AG09309 (cell line): ENCODE measurements around the gene IL1A.
"Not testable (repeated sequence)": the region's sequence is repeated elsewhere in the genome, so short reads cannot be mapped to it uniquely, and the experiment has no call there.

Experiments
- DNase-seq: peaks from one replicate; pipeline ENCODE4 v3.0.0-alpha.2; 2010; ENCODE audit warnings: low read depth
- H3K4me3 ChIP-seq: 2 replicates; pipeline ENCODE4 v1.5.1; 2011; ENCODE audit warnings: mild to moderate bottlenecking, low read depth, low read length, moderate library complexity; ENCODE audit not compliant: control insufficient read depth
- TF ChIP-seq, protein P1 (sequence below): IDR thresholded peaks from 2 replicates; pipeline ENCODE4 v1.5.1; 2011; ENCODE audit warnings: mild to moderate bottlenecking, low read depth, low read length, inconsistent platforms; ENCODE audit not compliant: insufficient read depth, control insufficient read depth; ENCODE audit errors: missing control alignments

The IL1A gene, protein sequence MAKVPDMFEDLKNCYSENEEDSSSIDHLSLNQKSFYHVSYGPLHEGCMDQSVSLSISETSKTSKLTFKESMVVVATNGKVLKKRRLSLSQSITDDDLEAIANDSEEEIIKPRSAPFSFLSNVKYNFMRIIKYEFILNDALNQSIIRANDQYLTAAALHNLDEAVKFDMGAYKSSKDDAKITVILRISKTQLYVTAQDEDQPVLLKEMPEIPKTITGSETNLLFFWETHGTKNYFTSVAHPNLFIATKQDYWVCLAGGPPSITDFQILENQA

DNA sequence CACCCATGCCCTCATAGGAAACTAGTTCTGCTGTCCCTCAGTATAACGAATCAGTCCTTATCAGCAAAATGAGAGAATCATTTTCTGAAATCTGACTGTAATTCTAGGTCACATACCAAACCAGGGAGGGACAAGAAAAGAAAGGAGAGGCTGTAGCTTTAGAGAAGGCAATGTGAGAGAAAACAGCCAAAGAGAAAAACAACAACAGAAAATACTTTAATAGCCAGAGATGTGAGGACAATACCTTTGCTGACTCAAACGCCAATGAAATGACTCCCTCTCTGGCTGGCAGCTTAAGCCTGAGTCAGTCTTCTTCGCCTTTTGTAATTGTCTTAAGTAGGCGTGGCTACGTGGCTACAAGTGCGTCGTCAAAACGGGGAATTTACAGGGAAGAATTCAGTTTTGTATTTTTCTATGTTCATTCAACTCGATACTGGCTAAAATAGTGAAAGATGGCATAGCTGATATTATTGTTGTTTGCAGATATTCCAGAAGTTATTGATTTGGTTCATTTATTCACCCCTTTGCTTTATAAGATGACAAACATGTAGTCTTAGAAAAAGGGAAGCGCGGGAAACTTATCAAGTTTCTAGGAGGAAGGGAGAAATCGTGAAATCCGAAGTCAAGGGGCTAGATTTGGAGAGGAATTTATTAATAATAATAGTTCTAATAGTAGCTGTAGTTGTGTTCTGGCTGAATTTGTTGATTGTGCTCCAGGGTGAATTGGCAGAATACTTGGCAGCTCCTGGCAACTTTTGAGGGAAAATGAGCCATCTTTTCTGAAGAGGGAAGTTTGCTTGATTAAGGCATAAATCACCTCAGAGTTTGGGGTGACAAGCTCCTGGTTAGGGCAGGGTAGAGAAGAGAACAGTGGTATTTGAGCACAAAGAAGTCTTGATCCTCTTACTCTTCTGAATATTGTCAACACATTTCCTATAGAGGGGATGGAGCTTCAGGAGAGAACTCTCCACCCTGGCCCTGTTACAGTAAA, at the start of gene IL1A:
Gene IL1A (minus strand): TSS at position 295 of the 991 bp plus-strand sequence. CDS start 723 bp downstream, outside the sequence.
- H3K4me3 ChIP-seq, result no peak within 1 kb of the TSS
- DNase-seq, result peak; percentile 16

DNA sequence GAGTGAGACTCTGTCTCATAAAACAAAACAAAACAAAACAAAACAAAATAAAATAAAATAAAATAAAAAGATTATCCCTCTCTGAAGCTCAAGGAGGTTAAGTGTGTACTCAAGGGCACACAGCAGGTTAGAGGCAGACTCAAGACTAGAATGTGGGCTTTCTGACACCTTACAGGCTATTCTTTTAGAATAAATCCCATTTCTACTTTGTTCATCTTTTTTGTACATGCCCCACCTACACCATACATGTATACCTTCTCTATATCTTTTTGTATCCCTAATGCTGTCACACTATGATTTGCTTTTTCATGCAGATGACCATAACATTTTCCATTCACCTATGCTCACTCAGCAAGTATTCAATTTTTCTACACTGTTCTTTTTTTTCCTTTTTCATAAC, 49.7 kb upstream of the IL1A start:
- no peak overlapping the region for H3K4me3 ChIP-seq
- no peak for DNase-seq
- TF ChIP-seq, protein P1, sequence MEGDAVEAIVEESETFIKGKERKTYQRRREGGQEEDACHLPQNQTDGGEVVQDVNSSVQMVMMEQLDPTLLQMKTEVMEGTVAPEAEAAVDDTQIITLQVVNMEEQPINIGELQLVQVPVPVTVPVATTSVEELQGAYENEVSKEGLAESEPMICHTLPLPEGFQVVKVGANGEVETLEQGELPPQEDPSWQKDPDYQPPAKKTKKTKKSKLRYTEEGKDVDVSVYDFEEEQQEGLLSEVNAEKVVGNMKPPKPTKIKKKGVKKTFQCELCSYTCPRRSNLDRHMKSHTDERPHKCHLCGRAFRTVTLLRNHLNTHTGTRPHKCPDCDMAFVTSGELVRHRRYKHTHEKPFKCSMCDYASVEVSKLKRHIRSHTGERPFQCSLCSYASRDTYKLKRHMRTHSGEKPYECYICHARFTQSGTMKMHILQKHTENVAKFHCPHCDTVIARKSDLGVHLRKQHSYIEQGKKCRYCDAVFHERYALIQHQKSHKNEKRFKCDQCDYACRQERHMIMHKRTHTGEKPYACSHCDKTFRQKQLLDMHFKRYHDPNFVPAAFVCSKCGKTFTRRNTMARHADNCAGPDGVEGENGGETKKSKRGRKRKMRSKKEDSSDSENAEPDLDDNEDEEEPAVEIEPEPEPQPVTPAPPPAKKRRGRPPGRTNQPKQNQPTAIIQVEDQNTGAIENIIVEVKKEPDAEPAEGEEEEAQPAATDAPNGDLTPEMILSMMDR, result no peak

More for the DNA sequence above, at the start of gene IL1A:
- TF ChIP-seq, protein P1, result no peak

DNA sequence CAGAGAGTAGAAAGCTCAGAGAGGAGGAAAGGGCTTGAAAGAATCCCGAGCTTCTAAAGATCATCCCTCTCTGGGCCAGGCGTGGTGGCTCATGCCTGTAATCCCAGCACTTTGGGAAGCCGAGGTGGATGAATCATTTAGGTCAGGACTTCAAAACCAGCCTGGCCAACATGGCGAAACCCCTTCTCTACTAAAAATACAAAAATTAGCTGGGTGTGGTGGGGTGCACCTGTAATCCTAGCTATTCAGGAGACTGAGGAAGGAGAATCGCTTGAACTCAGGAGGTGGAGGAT, 49.3 kb upstream of the IL1A start:
- not testable (repeated sequence) for H3K4me3 ChIP-seq, DNase-seq

DNA sequence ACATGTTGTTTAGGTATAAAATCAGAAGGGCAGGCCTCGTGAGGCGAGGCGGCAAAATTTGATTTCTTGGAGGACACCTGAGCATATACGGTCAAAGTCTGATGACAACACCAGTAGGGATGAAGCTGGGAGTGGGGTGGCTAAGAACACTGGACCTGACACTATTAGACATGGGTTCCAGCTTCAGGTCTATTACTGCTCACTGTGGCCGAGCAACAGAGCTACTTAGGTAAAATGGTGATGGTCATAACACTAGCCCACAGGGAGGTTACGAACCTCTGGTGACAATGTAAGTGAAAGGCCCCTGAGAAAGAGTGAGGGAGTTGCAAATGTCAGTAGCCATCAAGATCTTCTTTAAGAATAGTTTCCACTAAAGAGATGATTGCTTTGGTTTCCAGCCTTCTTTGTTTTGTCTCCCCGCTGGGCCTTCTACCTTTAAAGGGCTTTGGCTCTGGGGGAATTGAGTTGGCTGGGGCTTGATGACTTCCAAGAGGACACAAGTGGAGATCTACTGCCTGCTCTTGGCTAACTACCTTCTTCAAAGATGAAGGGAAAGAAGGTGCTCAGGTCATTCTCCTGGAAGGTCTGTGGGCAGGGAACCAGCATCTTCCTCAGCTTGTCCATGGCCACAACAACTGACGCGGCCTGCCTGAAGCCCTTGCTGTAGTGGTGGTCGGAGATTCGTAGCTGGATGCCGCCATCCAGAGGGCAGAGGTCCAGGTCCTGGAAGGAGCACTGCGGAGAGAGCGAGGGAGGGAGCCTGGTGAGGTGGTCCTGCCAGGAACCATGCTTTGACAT, 48.7 kb upstream of the IL1A start:
- TF ChIP-seq, protein P1, result no peak
- no peak for DNase-seq
- no peak overlapping the region for H3K4me3 ChIP-seq

DNA sequence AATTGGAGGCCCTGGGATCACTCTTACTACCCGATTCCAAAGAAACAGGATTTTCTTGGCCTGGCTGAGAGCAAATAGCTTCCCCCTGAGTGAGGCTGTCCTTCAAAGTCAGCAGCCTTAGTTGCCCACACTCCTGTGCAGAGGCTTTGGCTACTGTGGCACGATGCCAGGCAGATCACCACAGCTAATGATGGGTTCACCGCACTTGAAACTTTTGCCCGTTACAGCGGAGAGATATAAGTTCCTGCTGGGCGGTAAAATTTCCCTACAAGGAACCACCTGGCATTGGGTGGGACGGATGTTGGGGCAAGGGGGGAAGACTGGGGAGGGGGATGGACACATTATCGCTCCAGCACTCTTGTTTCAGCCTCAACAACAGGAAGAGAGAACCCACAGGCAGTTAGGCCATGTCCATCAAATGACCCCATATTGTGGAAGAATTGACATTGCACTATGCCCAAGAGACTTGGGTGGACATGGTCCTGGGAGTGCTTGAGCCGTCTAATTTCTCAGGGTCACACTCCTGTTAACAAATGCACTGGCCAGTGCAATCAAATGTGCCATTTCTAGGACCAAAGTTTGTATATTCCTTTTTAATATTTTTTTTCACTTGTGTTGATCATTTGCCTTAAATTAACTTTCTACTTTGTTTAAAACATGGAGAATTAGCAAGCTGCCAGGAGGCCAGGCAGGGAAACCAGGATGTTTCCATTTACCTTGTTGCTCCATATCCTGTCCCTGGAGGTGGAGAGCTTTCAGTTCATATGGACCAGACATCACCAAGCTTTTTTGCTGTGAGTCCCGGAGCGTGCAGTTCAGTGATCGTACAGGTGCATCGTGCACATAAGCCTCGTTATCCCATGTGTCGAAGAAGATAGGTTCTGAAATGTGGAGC, 47.9 kb upstream of the IL1A start:
- TF ChIP-seq, protein P1, result no peak
- no peak for DNase-seq
- H3K4me3 ChIP-seq, result no peak overlapping the region

DNA sequence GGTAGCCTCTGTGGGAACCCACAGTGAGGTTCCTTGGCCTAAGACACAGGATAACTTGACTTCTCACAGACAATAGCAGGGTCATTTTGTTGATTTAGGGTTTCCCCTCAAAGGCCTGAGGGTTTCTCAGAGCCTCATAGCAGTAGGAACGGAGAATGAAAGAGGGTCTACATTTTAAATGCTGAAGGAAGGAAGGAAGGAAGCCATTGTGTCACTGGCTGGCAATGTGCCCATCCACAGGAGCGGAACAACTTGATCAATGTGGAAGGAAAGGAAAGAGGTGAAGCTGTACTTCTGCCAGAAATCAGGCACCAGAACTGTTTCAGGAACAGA, 47.2 kb upstream of the IL1A start:
- DNase-seq, result no peak
- H3K4me3 ChIP-seq, result no peak overlapping the region
- TF ChIP-seq, protein P1, result no peak
